ENCODE results near the gene SCN5A.

DNA sequence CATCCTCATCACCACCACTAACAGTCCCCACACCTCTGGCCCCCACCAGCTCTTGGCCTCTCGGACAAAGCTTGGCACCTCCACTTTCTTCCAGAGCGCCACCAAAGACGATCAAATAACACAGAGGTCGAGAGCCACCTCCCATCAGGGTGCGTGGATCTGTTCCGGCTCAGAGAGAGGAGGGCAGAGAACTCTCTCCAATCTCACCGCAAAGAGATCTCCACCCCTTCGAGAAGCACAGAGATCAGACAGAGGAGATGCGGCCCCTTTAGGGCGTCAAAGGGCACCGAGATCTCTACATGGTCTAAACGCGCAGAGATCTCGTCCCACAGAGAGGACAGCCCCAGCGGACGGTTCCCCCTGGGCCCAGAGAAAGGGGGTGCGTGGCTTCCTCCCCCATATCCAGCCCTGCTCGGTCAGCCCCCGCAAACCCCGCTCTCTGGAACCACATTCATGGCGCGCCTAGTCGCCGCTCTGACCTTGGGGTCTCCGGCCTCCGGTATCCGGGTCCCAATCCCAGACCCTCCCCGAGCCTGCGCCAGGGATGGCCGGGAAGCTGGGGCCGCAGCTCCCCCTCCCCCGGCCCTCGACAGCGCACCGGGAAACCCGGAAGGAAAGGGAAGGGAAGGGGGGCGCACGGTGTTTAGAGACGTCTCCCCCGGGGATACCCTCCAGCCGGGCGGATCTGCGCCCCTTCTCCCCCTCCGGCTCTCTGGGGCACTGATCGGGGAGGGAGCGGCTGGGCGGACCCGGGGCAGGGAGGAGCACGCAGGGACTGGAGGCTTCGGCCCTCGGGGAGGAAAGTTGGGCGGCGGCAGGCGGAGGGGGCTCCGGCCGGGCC is 608 bp downstream of the SCN5A start:
- TF ChIP-seq, protein P1, sequence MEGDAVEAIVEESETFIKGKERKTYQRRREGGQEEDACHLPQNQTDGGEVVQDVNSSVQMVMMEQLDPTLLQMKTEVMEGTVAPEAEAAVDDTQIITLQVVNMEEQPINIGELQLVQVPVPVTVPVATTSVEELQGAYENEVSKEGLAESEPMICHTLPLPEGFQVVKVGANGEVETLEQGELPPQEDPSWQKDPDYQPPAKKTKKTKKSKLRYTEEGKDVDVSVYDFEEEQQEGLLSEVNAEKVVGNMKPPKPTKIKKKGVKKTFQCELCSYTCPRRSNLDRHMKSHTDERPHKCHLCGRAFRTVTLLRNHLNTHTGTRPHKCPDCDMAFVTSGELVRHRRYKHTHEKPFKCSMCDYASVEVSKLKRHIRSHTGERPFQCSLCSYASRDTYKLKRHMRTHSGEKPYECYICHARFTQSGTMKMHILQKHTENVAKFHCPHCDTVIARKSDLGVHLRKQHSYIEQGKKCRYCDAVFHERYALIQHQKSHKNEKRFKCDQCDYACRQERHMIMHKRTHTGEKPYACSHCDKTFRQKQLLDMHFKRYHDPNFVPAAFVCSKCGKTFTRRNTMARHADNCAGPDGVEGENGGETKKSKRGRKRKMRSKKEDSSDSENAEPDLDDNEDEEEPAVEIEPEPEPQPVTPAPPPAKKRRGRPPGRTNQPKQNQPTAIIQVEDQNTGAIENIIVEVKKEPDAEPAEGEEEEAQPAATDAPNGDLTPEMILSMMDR (IDR thresholded peaks at IDR 0.05), result no peak
- no peak for TF ChIP-seq POLR2A (IDR thresholded peaks at IDR 0.05)
